Fibroblast of pulmonary artery (primary cell): ENCODE results near the gene VDAC2.
A peak's percentile ranks its signal among the peaks of the same experiment; 100 is the strongest.

ENCODE experiments used
- DNase-seq: peaks from one replicate; pipeline ENCODE4 v3.0.0-alpha.2; 2010; ENCODE audit warnings: low read depth
- H3K4me3 ChIP-seq: replicated peaks from 2 replicates; pipeline ENCODE4 v1.5.1; 2011; ENCODE audit warnings: low read depth, mild to moderate bottlenecking, control low read depth, low read length, moderate library complexity
- CTCF ChIP-seq: IDR thresholded peaks from 2 replicates; pipeline ENCODE4 v1.5.1; 2011; ENCODE audit warnings: mild to moderate bottlenecking, control low read depth, low read length, inconsistent platforms; ENCODE audit errors: missing control alignments

Gene VDAC2

GRCh38 chr10:75231672-75232581, 21.3 kb downstream of the VDAC2 start:
- H3K4me3 ChIP-seq, result no peak overlapping the region
- no peak for TF ChIP-seq CTCF
- no peak for DNase-seq

- no peak overlapping the region for H3K4me3 ChIP-seq
- no peak for TF ChIP-seq CTCF
- no peak for DNase-seq
Measured at GRCh38 chr10:75233444-75234016, 22.9 kb downstream of the VDAC2 start.

- peak overlapping the region; percentile 65 for H3K4me3 ChIP-seq
- TF ChIP-seq CTCF, result no peak
- peak; percentile 84 for DNase-seq
Measured at GRCh38 chr10:75234017-75234682, 23.6 kb downstream of the VDAC2 start.

- H3K4me3 ChIP-seq, result peak overlapping the region; percentile 65
- DNase-seq, result no peak
- no peak for TF ChIP-seq CTCF
Measured at GRCh38 chr10:75234683-75235374, 24.2 kb downstream of the VDAC2 start.

- H3K4me3 ChIP-seq, result peak within 1 kb of the TSS; percentile 65
- DNase-seq, result peak; percentile 88
- TF ChIP-seq CTCF, result peak; percentile 97
Measured at GRCh38 chr10:75235375-75236177, 25.0 kb downstream of the VDAC2 start, which contains the start of gene COMTD1. Gene COMTD1, minus strand, starts transcription at chr10:75235957. Its CDS starts 29 bp downstream, at chr10:75235928.
